ENCODE data around the gene PHACTR3.

PHACTR3 gene

DNA sequence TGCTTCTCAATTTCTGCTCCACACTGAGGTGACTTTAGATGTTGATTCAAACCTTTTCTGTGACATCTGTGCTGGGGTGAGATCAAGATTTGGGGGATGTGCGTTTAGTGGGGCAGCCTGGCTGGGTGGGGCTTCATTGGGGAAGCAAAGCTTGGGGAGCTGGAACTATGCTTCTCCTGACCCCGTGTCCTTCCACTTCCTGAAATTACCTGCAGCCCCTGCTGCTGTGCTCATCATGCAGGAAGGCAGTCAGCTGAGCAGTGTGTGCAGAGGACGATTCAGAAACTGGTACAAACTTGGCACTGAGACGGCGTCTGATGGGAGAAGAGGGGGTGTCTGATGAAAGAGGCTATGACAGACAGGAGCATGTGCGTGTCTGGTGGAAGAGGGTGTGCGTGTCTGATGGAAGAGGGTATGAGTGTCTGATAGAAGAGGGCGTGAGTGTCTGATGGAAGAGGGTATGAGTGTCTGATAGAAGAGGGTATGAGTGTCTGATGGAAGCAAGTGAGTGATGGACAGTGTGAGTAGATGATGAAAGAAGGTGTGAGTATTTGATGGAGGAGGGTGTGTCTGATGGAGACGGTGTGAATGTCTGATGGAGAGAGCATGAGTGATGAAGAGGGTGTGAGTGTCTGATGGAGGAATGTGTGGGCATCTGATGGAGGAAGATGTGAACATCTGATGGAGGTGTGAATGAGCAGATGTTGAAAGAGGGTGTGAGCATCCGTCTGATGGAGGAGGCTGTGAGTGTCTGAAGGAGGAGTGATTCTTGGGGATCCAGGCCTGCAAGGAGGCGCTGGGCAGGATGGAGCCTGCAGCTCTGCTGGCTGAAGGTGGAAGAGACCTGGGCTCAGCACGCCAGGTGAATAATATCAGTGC, 225.7 kb downstream of the PHACTR3 start:
- TF ChIP-seq TEAD4 (IDR thresholded peaks at IDR 0.05) (no peak), EP300 (IDR thresholded peaks at IDR 0.05; ENCODE audit: borderline replicate concordance) (no peak), NFIC (IDR thresholded peaks at IDR 0.05) (no peak), EGR1 (IDR thresholded peaks at IDR 0.05) (no peak), CEBPB (IDR thresholded peaks at IDR 0.05) (no peak), ZBTB7A (IDR thresholded peaks at IDR 0.05; ENCODE audit: low read depth) (no peak), CREB1 (IDR thresholded peaks at IDR 0.05; ENCODE audit: low read depth) (no peak)
- TF ChIP-seq, protein P1, sequence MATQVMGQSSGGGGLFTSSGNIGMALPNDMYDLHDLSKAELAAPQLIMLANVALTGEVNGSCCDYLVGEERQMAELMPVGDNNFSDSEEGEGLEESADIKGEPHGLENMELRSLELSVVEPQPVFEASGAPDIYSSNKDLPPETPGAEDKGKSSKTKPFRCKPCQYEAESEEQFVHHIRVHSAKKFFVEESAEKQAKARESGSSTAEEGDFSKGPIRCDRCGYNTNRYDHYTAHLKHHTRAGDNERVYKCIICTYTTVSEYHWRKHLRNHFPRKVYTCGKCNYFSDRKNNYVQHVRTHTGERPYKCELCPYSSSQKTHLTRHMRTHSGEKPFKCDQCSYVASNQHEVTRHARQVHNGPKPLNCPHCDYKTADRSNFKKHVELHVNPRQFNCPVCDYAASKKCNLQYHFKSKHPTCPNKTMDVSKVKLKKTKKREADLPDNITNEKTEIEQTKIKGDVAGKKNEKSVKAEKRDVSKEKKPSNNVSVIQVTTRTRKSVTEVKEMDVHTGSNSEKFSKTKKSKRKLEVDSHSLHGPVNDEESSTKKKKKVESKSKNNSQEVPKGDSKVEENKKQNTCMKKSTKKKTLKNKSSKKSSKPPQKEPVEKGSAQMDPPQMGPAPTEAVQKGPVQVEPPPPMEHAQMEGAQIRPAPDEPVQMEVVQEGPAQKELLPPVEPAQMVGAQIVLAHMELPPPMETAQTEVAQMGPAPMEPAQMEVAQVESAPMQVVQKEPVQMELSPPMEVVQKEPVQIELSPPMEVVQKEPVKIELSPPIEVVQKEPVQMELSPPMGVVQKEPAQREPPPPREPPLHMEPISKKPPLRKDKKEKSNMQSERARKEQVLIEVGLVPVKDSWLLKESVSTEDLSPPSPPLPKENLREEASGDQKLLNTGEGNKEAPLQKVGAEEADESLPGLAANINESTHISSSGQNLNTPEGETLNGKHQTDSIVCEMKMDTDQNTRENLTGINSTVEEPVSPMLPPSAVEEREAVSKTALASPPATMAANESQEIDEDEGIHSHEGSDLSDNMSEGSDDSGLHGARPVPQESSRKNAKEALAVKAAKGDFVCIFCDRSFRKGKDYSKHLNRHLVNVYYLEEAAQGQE (IDR thresholded peaks at IDR 0.05; ENCODE audit: low read depth), result no peak
- TF ChIP-seq, protein P2, sequence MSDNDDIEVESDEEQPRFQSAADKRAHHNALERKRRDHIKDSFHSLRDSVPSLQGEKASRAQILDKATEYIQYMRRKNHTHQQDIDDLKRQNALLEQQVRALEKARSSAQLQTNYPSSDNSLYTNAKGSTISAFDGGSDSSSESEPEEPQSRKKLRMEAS (IDR thresholded peaks at IDR 0.05), result no peak
- TF ChIP-seq, protein P3, sequence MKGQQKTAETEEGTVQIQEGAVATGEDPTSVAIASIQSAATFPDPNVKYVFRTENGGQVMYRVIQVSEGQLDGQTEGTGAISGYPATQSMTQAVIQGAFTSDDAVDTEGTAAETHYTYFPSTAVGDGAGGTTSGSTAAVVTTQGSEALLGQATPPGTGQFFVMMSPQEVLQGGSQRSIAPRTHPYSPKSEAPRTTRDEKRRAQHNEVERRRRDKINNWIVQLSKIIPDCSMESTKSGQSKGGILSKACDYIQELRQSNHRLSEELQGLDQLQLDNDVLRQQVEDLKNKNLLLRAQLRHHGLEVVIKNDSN (IDR thresholded peaks at IDR 0.05), result no peak

DNA sequence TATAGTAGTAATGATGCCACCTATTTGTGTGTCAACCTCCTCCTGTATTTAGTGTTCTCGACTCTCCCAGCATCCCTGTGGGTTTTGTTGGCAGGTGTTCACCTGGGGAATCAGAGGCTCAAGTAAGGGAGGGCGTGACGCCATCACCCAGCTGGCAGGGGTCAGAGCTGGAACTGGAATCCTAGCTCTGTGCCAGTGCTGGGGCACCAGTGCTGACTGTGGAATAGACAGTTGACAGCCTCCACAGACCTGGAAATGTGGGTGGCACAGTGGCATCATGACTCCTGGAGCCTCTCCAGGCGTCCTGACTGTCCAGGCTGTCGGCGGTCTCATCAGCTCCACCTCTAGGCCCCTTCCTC, 226.3 kb downstream of the PHACTR3 start:
- TF ChIP-seq CREB1 (IDR thresholded peaks at IDR 0.05; ENCODE audit: low read depth), result no peak
- no peak for TF ChIP-seq EGR1 (IDR thresholded peaks at IDR 0.05)
- no peak for TF ChIP-seq TCF12 (IDR thresholded peaks at IDR 0.05; ENCODE audit: low read depth)
- TF ChIP-seq EP300 (IDR thresholded peaks at IDR 0.05; ENCODE audit: borderline replicate concordance), result no peak
- TF ChIP-seq, protein P2 (IDR thresholded peaks at IDR 0.05), result no peak
- no peak for TF ChIP-seq CEBPB (IDR thresholded peaks at IDR 0.05)
- TF ChIP-seq NFIC (IDR thresholded peaks at IDR 0.05), result no peak
- TF ChIP-seq, protein P1 (IDR thresholded peaks at IDR 0.05; ENCODE audit: low read depth), result no peak
- TF ChIP-seq, protein P3 (IDR thresholded peaks at IDR 0.05), result no peak
- TF ChIP-seq YY1 (IDR thresholded peaks at IDR 0.05; ENCODE audit: low read depth), result no peak
- TF ChIP-seq ZBTB7A (IDR thresholded peaks at IDR 0.05; ENCODE audit: low read depth), result no peak
- TF ChIP-seq FOXM1 (IDR thresholded peaks at IDR 0.05; ENCODE audit: borderline replicate concordance, low read depth), result no peak
- TF ChIP-seq TAF1 (IDR thresholded peaks at IDR 0.05; ENCODE audit: low read depth), result no peak

DNA sequence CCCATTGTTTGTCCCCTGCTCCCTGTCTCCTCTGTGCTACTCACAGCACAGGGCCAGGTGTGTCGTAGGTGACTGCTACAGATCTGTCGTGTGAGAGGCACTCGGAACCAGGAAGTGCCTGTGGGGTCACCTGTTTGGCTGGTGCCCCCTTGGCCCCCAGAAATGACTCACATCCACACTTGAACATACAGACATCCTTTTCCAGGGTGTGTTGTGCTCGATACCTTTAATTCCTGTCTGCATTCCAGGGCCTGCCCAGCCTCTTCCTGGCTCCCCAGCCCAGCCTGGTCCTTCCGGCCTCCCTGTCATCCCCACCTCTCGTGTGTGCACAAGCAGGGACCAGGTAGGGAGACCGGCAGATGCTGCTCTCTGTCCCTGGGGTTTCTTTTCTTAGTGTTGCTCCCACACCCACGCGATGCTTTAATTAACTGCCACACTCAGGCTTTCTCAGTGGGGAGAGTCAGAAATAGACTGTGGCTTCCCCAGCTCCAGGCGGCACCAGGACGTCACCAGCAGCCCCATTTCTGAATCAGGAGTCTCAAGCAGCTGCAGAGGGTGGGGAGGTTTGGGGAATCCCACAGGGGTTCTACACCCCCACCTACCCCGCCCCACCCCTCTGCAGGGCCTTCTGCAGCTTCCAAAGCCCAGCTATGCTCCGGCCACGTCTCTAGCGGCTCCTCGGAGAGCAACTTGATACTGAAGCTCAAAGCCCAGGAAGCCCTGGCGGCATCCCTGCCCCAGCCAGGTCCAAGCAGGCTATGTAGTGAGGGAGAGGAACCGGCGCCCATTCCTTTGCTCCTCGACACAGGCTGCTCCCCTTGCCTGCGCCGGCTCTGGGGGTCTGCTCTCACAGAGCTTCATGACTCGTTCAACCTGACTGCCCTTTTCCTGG, 226.9 kb downstream of the PHACTR3 start:
- TF ChIP-seq EP300 (IDR thresholded peaks at IDR 0.05; ENCODE audit: borderline replicate concordance) (no peak), RAD21 (IDR thresholded peaks at IDR 0.05; ENCODE audit: low read depth) (no peak)
- TF ChIP-seq, protein P3 (IDR thresholded peaks at IDR 0.05), result no peak

DNA sequence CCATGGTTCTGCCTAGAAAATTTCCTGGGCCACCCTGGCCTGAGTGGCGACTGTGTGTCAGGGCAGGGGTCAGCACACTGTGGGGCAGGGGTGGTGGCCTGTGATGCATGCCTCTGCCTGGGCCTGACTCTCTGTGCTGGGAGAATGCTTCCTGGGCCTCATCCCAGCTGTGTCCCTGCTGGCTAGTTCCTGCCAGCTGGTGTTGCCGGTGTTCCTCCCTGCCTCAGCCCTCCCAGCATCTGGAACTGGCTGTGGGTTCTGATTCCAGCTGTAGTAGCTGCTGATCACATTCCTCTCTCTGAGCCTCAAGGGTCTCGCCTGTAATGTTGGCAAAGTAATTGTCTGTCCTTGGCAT, 227.6 kb downstream of the PHACTR3 start:
- TF ChIP-seq, protein P1 (IDR thresholded peaks at IDR 0.05; ENCODE audit: low read depth), result no peak
- no peak for TF ChIP-seq CEBPB (IDR thresholded peaks at IDR 0.05)
- no peak for TF ChIP-seq EP300 (IDR thresholded peaks at IDR 0.05; ENCODE audit: borderline replicate concordance)
- no peak for TF ChIP-seq TEAD4 (IDR thresholded peaks at IDR 0.05)
- TF ChIP-seq, protein P3 (IDR thresholded peaks at IDR 0.05), result no peak
- no peak for TF ChIP-seq CREB1 (IDR thresholded peaks at IDR 0.05; ENCODE audit: low read depth)
- TF ChIP-seq TAF1 (IDR thresholded peaks at IDR 0.05; ENCODE audit: low read depth), result no peak
- TF ChIP-seq, protein P2 (IDR thresholded peaks at IDR 0.05), result no peak
- no peak for TF ChIP-seq TCF12 (IDR thresholded peaks at IDR 0.05; ENCODE audit: low read depth)
- no peak for TF ChIP-seq EGR1 (IDR thresholded peaks at IDR 0.05)
- no peak for TF ChIP-seq FOXM1 (IDR thresholded peaks at IDR 0.05; ENCODE audit: borderline replicate concordance, low read depth)
- TF ChIP-seq ZBTB7A (IDR thresholded peaks at IDR 0.05; ENCODE audit: low read depth), result no peak
- no peak for TF ChIP-seq NFIC (IDR thresholded peaks at IDR 0.05)
- TF ChIP-seq RAD21 (IDR thresholded peaks at IDR 0.05; ENCODE audit: low read depth), result no peak
- TF ChIP-seq YY1 (IDR thresholded peaks at IDR 0.05; ENCODE audit: low read depth), result no peak

Data from Ishikawa (cell line).